ENCODE results near the gene TTBK2. TPM values are rescaled to one million over a fixed set of nuclear protein-coding genes. Genes with fewer than 3 reads are reported as not detected.

Gene TTBK2
- total RNA-seq, 2 experiments from 2014 or later: 9.9 to 11.9 TPM

- Mint-ChIP-seq H3K27me3 (no peaks in the 10 kb centered on the region), H3K9me3 (no peaks in the 10 kb centered on the region), H3K27ac (no peak overlapping the region), H3K36me3 (ENCODE audit: low read depth) (peaks cover 2% of the 10 kb centered on the region), H3K4me1 (ENCODE audit: low read depth) (no peaks in the 10 kb centered on the region), H3K4me3 (no peak overlapping the region)
- CTCF ChIA-PET: no interaction called here
- ATAC-seq (no peak), DNase-seq (no peak)
- intact Hi-C loops (cut with micrococcal nuclease): no loop called here
- POLR2A ChIA-PET: interaction anchor here (0.6 kb wide), 1 partner anchor 174 kb away, joined by 4 read pairs; no protein-coding TSS in a partner anchor
- no peak for TF ChIP-seq CTCF (IDR thresholded peaks at IDR 0.05)
Observed at GRCh38 chr15:42836251-42836650, 84.3 kb downstream of the TTBK2 start.

GRCh38 chr15:42832576-42832975, 88.0 kb downstream of the TTBK2 start:
- intact Hi-C loops (cut with micrococcal nuclease): no loop called here
- H3K36me3 Mint-ChIP-seq (ENCODE audit: low read depth): no peaks in the 10 kb centered on the region
- no peak for TF ChIP-seq CTCF (IDR thresholded peaks at IDR 0.05)
- H3K4me1 Mint-ChIP-seq (ENCODE audit: low read depth): no peaks in the 10 kb centered on the region
- no peak overlapping the region for H3K4me3 Mint-ChIP-seq
- DNase-seq (no peak), ATAC-seq (no peak)
- H3K27me3 Mint-ChIP-seq: no peaks in the 10 kb centered on the region
- POLR2A ChIA-PET: interaction anchor here (0.6 kb wide), 1 partner anchor 10 kb away, joined by 3 read pairs; no protein-coding TSS in a partner anchor
- no peak overlapping the region for H3K27ac Mint-ChIP-seq
- no peaks in the 10 kb centered on the region for H3K9me3 Mint-ChIP-seq
- CTCF ChIA-PET: no interaction called here

DNA sequence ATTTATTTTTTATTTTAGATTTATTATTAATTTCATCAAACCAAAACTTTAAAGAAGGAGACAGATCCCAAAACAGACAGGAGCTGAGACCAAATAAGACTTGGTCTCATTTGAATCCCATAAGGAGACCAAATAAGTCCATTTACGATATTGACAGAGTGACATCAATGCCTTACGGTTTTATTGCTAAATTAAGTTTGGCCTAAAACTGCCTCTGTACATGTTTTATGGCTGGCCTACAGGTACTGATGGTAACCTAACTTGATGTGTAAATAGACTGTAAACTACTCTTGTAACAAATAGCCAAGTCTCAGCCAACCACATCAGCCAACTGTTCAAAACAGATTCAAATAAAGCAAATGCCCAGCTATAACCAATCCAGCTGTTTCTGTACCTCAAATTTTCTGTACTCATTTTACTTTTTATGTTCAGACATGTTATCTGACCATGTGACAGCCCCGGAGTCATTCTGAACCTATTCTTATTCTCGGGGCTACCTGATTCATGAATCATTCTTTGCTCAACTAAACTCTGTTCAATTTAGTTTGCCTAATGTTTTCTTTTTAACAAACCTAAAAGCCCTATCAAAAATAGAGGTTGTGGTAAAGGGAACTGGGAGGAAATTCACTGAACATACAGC, 94.2 kb downstream of the TTBK2 start:
- Mint-ChIP-seq H3K9me3 (no peaks in the 10 kb centered on the region), H3K27ac (no peak overlapping the region), H3K27me3 (no peaks in the 10 kb centered on the region), H3K36me3 (ENCODE audit: low read depth) (peaks cover 6% of the 10 kb centered on the region), H3K4me3 (no peak overlapping the region), H3K4me1 (ENCODE audit: low read depth) (no peaks in the 10 kb centered on the region)
- DNase-seq: no peak
- CTCF ChIA-PET: no interaction called here
- intact Hi-C loops (cut with micrococcal nuclease): no loop called here
- no peak for TF ChIP-seq CTCF (IDR thresholded peaks at IDR 0.05)
- POLR2A ChIA-PET: no interaction called here
- ATAC-seq: no peak

DNA sequence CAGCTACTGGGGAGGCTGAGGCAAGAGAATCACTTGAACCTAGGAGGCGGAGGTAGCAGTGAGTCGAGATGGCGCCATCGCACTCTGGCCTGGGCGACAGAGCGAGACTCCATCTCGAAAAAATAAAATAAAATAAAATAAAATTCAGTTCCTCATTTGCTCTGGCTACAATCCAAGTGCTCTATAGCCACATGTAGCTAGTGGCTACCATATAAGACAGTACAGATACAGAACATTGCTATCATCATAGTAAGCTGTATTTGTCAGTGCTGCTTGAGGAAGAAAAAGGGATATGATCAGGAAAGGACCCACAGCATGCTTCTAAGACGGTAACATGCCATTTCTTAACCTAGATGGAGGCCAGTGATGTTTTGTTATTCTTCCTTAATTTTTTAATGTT, 95.0 kb downstream of the TTBK2 start:
- CTCF ChIA-PET: no interaction called here
- H3K4me1 Mint-ChIP-seq (ENCODE audit: low read depth): no peaks in the 10 kb centered on the region
- no peak overlapping the region for H3K4me3 Mint-ChIP-seq

GRCh38 chr15:42820811-42821210, 99.8 kb downstream of the TTBK2 start:
- no peaks in the 10 kb centered on the region for H3K4me1 Mint-ChIP-seq (ENCODE audit: low read depth)
- intact Hi-C loops (cut with micrococcal nuclease): no loop called here
- peaks cover 4% of the 10 kb centered on the region for H3K36me3 Mint-ChIP-seq (ENCODE audit: low read depth)
- H3K27ac Mint-ChIP-seq: no peak overlapping the region
- POLR2A ChIA-PET: no interaction called here
- ATAC-seq: no peak
- H3K27me3 Mint-ChIP-seq: no peaks in the 10 kb centered on the region
- CTCF ChIA-PET: no interaction called here
- no peak overlapping the region for H3K4me3 Mint-ChIP-seq
- no peaks in the 10 kb centered on the region for H3K9me3 Mint-ChIP-seq
- TF ChIP-seq CTCF (IDR thresholded peaks at IDR 0.05): no peak
- no peak for DNase-seq

More for the DNA sequence above, 95.0 kb downstream of the TTBK2 start:
- intact Hi-C loops (cut with micrococcal nuclease): no loop called here
- Mint-ChIP-seq H3K27me3 (no peaks in the 10 kb centered on the region), H3K36me3 (ENCODE audit: low read depth) (peaks cover 6% of the 10 kb centered on the region), H3K27ac (no peak overlapping the region), H3K9me3 (no peaks in the 10 kb centered on the region)
- TF ChIP-seq CTCF (IDR thresholded peaks at IDR 0.05): no peak
- POLR2A ChIA-PET: no interaction called here
- DNase-seq: no peak
- no peak for ATAC-seq
